Stimulated activated CD8-positive, alpha-beta memory T cell treated with anti-CD3 and anti-CD28 coated beads, Interleukin-4, amount 100 ng/mL, for 1 hour (primary cell): ENCODE measurements around the gene CPVL.
"Not testable (repeated sequence)": the region's sequence is repeated elsewhere in the genome, so short reads cannot be mapped to it uniquely, and the experiment has no call there.

ENCODE experiments used
- DNase-seq, 2 donors: peaks; one replicate each; pipeline ENCODE4 v3.0.0-alpha.2; 2020; ENCODE audit warnings: low read depth in 2 of 2, low spot score in 1 of 2

CPVL gene

GRCh38 chr7:29120955-29121354, 25.4 kb downstream of the CPVL start:
- no peak for DNase-seq

DNA sequence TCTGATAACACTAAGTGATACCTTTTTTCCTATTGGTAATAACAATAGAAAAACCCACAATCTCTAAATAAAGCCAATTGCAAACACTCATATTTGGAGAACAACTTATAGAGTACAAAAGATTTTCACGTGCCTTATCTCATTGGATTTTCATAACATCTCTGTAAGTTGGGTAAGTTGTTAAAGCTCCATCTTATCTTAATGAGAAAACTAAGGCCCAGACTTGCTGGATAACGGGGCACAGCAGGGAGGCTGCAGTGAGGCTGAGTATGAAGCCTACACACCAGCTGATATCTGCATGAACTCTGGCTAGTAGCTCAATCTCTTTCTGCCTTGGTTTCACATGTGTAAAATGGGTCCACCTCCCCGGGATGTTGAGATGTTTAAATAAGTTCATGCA, 26.8 kb downstream of the CPVL start:
- DNase-seq = no peak

- DNase-seq = no peak
These were observed 29.8 kb downstream of the CPVL start for GRCh38 chr7:29116361-29117200.

DNA sequence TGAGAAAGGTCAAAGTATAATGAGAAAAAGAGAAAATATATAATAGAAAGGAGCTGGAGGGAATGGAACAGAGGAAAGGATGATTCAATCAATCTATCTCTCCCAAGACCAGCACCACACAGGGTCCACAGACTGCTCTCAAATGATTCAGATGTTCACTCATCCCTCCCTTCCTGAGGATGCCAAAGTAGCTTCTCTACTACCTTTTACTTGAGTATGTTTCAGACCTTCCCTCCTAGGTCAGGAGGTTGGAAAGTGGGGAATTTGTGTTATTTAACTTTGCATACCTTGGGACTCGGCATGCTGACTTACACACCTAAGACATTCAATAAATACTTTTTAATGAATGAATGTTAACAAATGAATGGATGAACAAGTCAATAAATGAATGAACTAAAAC, 30.6 kb downstream of the CPVL start:
- DNase-seq = no peak

DNA sequence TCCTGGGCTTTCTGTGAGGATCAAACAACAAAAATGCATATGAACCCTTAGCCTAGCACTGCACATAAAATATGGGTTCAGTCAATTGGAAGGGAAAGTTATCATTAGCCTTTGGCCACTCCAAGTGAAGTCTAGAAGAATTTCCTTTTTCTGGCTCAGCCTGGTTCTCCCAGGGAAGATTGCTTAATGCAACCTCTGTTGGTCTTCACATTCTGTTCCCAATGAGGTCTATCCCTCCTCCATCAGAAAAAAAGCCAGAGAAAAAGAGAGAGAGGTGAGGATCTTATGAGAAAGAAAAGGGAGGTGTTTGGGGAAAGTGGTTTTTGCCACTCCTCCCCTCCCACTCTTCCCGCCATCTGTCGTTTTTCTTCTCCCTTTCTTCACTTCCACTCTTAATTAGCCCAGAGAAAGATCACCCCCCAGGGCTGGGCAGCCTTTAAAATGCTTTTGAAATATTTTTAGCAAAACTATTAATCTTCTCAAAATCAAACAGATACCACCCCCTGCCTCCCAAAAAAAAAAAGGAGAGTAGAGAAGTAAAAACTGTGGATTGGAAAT, 31.1 kb downstream of the CPVL start:
- no peak for DNase-seq

GRCh38 chr7:29114266-29114665, 32.1 kb downstream of the CPVL start:
- DNase-seq = not testable (repeated sequence)

GRCh38 chr7:29113384-29114102, 32.8 kb downstream of the CPVL start:
- DNase-seq = no peak

DNA sequence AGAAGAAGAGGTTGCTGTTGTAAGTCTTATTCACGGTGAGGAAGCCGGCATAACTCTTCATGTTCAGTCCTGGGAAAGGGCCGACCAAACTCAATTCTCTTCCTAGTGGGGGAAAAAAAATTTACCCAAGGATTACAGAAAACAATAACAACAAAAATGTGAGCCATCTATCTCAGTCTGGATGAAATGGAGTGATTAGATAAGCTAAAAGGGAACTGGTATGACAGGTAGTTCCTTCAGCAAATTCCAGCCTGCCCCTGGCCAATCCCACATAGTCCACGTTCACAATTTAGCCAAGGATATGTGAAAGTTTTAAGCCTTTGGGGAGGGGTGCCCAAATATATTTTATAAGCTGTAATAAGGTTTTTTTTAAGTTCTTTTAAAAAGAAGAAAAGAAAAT, 33.6 kb downstream of the CPVL start:
- DNase-seq = no peak

- DNase-seq = no peak
These were observed 36.4 kb downstream of the CPVL start for GRCh38 chr7:29109899-29110298.

DNA sequence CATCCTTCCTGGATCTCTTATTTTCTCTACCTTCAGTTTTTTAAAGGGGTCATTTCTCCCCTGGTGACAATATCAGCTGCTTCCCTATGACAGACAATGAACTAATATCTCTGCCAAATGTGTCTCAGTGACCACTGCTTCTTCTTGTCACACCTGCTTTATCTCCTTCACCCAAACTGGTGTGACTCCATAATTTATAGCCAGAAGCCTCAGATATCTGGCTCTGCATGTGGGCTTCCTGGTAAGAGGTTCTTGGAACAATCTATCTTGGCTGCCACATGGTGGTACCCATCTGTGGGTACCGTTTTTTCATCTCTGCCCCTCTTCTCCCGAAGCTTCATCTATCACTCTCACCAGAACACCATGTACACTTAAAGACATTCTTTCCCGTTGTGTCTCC, 37.0 kb downstream of the CPVL start:
- DNase-seq = no peak

GRCh38 chr7:29107056-29107455, 39.3 kb downstream of the CPVL start:
- DNase-seq = no peak

- no peak for DNase-seq
These were observed 39.7 kb downstream of the CPVL start for GRCh38 chr7:29106669-29106988.

GRCh38 chr7:29105752-29106668, 40.3 kb downstream of the CPVL start:
- DNase-seq = no peak

DNA sequence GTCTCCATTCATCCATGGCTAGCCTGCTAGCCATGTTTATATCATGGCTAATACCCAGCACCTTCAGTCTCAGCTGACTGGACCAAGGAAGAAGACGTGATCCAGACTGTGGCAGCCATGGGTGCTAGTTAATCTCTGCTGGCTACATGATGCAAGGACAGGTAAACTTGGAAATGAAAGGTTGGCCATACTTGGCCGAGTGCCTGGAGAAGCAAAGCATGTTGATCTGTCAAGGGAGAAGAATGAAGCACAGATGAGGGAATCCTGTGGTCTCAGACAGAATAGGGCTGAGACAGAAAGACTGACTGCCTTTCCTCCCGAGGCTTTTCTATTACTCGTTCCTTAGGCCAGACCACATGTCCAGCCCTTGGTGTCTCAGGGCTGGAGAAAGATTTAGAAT, 41.1 kb downstream of the CPVL start:
- DNase-seq = no peak

- no peak for DNase-seq
These were observed 43.7 kb downstream of the CPVL start for GRCh38 chr7:29102558-29103151.

GRCh38 chr7:29100924-29101323, 45.4 kb downstream of the CPVL start:
- DNase-seq = no peak

DNA sequence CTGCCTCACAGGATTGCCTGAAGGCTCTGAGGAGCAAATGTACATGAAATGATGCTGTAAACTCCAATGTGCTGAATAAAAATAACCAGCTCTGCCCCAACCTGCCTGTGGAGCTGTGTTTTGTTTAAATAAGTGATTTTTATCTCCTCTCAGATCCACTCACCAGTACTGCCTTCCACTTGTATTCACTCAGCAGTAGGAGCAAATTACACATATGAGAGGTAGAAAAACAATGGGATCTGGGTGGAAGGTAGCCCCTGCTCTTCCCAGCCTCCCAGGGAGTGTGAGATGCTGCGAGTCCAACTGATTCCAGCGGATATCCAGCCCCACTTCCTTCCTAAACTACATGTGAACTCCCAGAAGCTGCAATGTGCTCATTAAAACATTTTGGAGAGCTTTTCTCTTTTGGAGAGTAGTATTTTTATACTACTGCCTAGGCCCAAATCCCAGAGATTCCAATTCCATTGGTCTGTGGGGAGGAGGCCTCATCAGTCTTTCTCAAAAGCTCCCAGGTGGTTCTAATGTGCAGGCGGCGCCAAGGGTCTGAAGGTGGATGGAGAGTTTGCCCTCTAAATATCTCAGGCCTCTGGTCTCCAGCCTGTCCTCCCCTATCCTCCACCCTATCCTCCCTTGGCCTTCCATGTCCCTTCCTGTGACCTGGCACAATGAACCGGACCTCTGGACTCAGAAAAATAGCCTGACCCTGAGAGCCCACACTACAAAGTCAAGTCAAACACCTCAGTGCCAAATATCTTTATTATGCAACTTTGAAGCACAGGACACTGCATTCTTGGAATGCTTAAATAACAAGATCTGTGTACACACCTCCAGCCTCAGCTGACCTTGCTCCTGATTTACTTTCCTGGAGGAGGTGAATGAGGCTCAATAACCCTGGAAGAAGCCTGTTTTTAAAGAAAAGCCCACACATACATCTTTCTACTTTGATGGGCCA, 46.2 kb downstream of the CPVL start:
- DNase-seq = no peak

DNA sequence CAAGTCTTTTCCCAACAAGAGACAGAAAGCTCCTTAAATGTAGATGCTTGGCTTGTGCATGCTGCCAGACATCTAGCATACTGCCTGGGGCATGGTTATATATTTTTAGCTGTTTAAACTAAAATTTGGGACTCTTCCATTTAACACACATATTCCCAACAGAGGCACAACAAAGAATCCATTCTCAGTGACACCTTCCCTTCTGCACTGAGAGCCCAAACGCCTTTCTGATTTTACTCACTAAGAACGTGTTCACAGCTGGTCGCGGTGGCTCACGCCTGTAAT, 49.9 kb downstream of the CPVL start:
- no peak for DNase-seq

DNA sequence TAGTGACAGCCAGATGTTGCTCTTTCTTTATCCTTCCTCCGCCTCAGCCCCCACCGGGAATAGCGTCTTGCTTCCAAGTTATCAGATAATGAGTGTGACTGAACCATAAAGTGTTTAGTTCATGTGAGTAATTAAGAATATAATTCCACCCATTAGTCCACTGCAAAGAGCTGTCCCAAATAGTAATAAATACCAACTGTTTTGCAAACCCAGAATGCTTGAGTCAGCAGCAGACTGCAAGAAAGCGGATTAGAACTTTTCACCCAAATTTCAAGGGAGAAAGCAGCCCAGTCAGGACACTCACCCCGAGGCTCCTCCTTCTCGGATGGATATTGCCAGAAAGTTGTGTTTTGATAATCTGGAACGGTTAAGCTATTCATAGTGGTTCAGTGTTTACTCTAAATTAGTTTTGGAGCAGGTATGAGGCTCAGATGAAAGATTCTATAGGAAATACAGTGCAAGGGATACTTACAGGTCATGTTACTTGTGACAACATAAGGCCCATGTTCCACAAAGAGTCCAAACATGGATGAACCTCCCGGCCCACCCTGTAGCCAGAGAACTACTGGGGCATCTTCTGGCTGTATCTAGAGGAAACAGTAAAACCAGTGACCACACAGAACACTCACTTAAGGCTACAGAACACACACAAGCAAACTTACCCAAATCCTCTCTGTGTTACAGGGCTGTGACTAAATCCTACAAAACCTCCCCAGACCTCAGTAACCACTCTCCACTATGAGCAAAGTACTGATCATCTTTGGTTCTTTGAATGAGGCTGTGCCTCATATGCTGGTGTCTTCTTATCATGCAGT, 50.5 kb downstream of the CPVL start:
- no peak for DNase-seq
